ENCODE measurements around the gene EXOC6B.

- TF ChIP-seq CTCF (IDR thresholded peaks at IDR 0.05) (no peak), POLR2A (IDR thresholded peaks at IDR 0.05) (no peak)
Observed at GRCh38 chr2:72211350-72211749, 614.5 kb downstream of the EXOC6B start.
